ENCODE data around the gene CLEC18A. TPM values are rescaled to one million over a fixed set of nuclear protein-coding genes. Genes with fewer than 3 reads are reported as not detected.

The CLEC18A gene
- total and polyA plus RNA-seq, 2 of the 4 experiments (the other 2 are of a cell fraction): under 0.01 TPM; not detected in 1

DNA sequence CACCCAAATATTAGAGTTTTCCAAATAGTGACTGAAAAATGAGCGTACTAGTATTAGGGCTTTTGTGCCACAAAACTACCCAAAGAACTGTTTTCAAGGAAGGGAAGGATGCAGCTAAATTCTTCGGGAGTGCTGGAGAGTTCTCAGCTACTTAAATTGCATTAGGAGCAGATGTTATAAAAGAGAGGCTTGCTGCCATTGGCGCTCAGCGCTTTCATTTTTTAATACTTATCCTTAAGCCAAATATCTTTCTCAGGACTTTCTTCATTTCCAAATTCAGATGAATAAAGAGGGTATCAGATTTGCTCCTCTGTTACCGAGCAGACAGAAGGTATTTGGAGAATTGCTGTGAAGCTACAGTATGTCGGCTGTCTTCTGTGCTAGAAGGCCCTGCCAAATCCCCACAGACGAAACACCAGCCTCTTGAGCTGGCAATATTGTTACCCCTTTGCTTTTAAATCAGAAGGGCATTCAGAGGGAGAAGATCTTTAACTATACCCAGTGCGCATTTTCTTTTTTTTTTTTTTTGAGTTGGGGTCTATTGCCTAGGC, 47.2 kb upstream of the CLEC18A start:
- dilution Hi-C loops (cut with HindIII; ENCODE audit: low sequenced_read_pairs, unreplicated experiment): no loop called here
- H3K56ac ChIP-seq (ENCODE audit: extremely low read depth, insufficient read depth, low read length): no peak overlapping the region
- no peak overlapping the region for H4K5ac ChIP-seq (ENCODE audit: low read depth, low read length)
- POLR2A ChIA-PET (ENCODE audit: unreplicated experiment): no interaction called here
- H3K79me1 ChIP-seq (ENCODE audit: low read depth in 1 of 2, low read length in 2 of 2): peaks cover 0 to 7% of the 10 kb centered on the region in 2 experiments; a peak in 1 of 4 replicates
- H3K9me3 ChIP-seq (ENCODE audit: control insufficient read depth, insufficient read depth, low read length): no peaks in the 10 kb centered on the region
- BruUV-seq (replicated peaks): no TSS peak
- CTCF ChIA-PET: no interaction called here
- no peak overlapping the region for H3K9ac ChIP-seq (ENCODE audit: low read depth, low read length)
- H2AK5ac ChIP-seq (ENCODE audit: low read depth, low read length): no peak overlapping the region
- H2BK15ac ChIP-seq (ENCODE audit: low read depth, low read length): no peak overlapping the region
- H4K91ac ChIP-seq (ENCODE audit: insufficient read depth, low read depth, low read length): no peak overlapping the region
- H3K27ac ChIP-seq (ENCODE audit: insufficient read depth, low read length): no peak overlapping the region
- intact Hi-C loops (cut with micrococcal nuclease): loop anchor here (5.0 kb wide), 1 partner anchor 72 kb away; no protein-coding TSS in a partner anchor
- peaks cover 5% of the 10 kb centered on the region for H3K36me3 ChIP-seq (ENCODE audit: control insufficient read depth, insufficient read depth, low read length)
- in situ Hi-C loops (cut with MboI; ENCODE audit: low sequenced_read_pairs): no loop called here
- no peak overlapping the region; a peak in 1 of 4 replicates for H4K8ac ChIP-seq (ENCODE audit: low read depth in 2 of 2, low read length in 2 of 2)
- no peak for DNase-seq
- no peak overlapping the region for H3K23ac ChIP-seq (ENCODE audit: low read depth, low read length)
- no peak overlapping the region for H2AFZ ChIP-seq (replicated peaks; ENCODE audit: low read length, poor library complexity)
- H3K14ac ChIP-seq (replicated peaks; ENCODE audit: low read depth, low read length): no peak overlapping the region
- ATAC-seq (ENCODE audit: low read depth): no peak
- WGBS, 2 experiments (ENCODE audit: extremely low coverage in 2 of 2, insufficient read length in 1 of 2): 100% methylated on average over 1 of the region's 8 CpGs; no CpG with 5 or more reads in 1 of the 2 experiments
- no peak overlapping the region for H2BK5ac ChIP-seq (ENCODE audit: low read depth, low read length, poor library complexity, severe bottlenecking)
- no peak overlapping the region for H3K4me2 ChIP-seq (ENCODE audit: low read depth, low read length)
- no peaks in the 10 kb centered on the region; the same call in none of the 2 replicates for H3K9me1 ChIP-seq (ENCODE audit: insufficient read depth, low read length)
- no peak overlapping the region for H2AK9ac ChIP-seq (replicated peaks; ENCODE audit: low read depth, low read length, poor library complexity)
- no peak overlapping the region for H3K4me3 ChIP-seq (ENCODE audit: insufficient read depth, low read depth, low read length)
- no peak overlapping the region for H2BK20ac ChIP-seq (ENCODE audit: low read depth, low read length)
- no peaks in the 10 kb centered on the region for H3K27me3 ChIP-seq (ENCODE audit: control insufficient read depth, insufficient read depth, low read length)
- H4K20me1 ChIP-seq (ENCODE audit: insufficient read depth, low read length): no peaks in the 10 kb centered on the region; the same call in 1 of the 2 replicates
- H2BK120ac ChIP-seq (ENCODE audit: low read depth, low read length): no peak overlapping the region
- H3K4me1 ChIP-seq (ENCODE audit: control insufficient read depth, insufficient read depth, low read length): peaks cover 12% of the 10 kb centered on the region
- TF ChIP-seq, protein P1, sequence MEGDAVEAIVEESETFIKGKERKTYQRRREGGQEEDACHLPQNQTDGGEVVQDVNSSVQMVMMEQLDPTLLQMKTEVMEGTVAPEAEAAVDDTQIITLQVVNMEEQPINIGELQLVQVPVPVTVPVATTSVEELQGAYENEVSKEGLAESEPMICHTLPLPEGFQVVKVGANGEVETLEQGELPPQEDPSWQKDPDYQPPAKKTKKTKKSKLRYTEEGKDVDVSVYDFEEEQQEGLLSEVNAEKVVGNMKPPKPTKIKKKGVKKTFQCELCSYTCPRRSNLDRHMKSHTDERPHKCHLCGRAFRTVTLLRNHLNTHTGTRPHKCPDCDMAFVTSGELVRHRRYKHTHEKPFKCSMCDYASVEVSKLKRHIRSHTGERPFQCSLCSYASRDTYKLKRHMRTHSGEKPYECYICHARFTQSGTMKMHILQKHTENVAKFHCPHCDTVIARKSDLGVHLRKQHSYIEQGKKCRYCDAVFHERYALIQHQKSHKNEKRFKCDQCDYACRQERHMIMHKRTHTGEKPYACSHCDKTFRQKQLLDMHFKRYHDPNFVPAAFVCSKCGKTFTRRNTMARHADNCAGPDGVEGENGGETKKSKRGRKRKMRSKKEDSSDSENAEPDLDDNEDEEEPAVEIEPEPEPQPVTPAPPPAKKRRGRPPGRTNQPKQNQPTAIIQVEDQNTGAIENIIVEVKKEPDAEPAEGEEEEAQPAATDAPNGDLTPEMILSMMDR (conservative IDR thresholded peaks at IDR 0.05; ENCODE audit: low read depth, low read length): no peak
- TF ChIP-seq MAFK (IDR thresholded peaks at IDR 0.05; ENCODE audit: low read depth, low read length): no peak
- H3K18ac ChIP-seq (ENCODE audit: low read depth, low read length): no peak overlapping the region
- no peak overlapping the region for H3K4ac ChIP-seq (ENCODE audit: low read depth, low read length)
